Muscle layer of colon (tissue), 2 donors: ENCODE measurements around the gene CTIF.

ENCODE experiments used
- H3K27ac ChIP-seq: one replicate; pipeline ENCODE4 v1.7.0; 2013; ENCODE audit warnings: low read depth, mild to moderate bottlenecking, low read length, moderate library complexity
- H3K27me3 ChIP-seq, 2 donors: one replicate each; pipeline ENCODE4 v1.7.0; 2013; ENCODE audit warnings: low read length in 2 of 2, mild to moderate bottlenecking in 2 of 2; ENCODE audit not compliant: insufficient read depth in 2 of 2, control insufficient read depth in 1 of 2
- H3K36me3 ChIP-seq: one replicate; pipeline ENCODE4 v1.7.0; 2013; ENCODE audit warnings: mild to moderate bottlenecking, low read length; ENCODE audit not compliant: insufficient read depth
- H3K4me1 ChIP-seq: one replicate; pipeline ENCODE4 v1.7.0; 2013; ENCODE audit warnings: mild to moderate bottlenecking, low read length; ENCODE audit not compliant: insufficient read depth
- H3K4me3 ChIP-seq, 2 donors: one replicate each; pipeline ENCODE4 v1.7.0; 2013; ENCODE audit warnings: low read length in 2 of 2, low read depth in 1 of 2, mild to moderate bottlenecking in 1 of 2, moderate library complexity in 1 of 2
- H3K9ac ChIP-seq: one replicate; pipeline ENCODE4 v1.7.0; 2013; ENCODE audit warnings: low read length
- H3K9me3 ChIP-seq: one replicate; pipeline ENCODE4 v1.7.0; 2013; ENCODE audit warnings: mild to moderate bottlenecking, low read length
- donor health status: abdominal sarcoma.
- donor health status: Adenocarcinoma of cecum.

The CTIF gene

GRCh38 chr18:48840491-48840877, 301.7 kb downstream of the CTIF start:
- peaks cover 5% of the 10 kb centered on the region for H3K4me1 ChIP-seq
- H3K27me3 ChIP-seq = no peaks in the 10 kb centered on the region
- H3K4me3 ChIP-seq = no peak overlapping the region
- no peak overlapping the region for H3K9ac ChIP-seq
- H3K9me3 ChIP-seq = no peaks in the 10 kb centered on the region
- H3K36me3 ChIP-seq = no peaks in the 10 kb centered on the region
- H3K27ac ChIP-seq = no peak overlapping the region

DNA sequence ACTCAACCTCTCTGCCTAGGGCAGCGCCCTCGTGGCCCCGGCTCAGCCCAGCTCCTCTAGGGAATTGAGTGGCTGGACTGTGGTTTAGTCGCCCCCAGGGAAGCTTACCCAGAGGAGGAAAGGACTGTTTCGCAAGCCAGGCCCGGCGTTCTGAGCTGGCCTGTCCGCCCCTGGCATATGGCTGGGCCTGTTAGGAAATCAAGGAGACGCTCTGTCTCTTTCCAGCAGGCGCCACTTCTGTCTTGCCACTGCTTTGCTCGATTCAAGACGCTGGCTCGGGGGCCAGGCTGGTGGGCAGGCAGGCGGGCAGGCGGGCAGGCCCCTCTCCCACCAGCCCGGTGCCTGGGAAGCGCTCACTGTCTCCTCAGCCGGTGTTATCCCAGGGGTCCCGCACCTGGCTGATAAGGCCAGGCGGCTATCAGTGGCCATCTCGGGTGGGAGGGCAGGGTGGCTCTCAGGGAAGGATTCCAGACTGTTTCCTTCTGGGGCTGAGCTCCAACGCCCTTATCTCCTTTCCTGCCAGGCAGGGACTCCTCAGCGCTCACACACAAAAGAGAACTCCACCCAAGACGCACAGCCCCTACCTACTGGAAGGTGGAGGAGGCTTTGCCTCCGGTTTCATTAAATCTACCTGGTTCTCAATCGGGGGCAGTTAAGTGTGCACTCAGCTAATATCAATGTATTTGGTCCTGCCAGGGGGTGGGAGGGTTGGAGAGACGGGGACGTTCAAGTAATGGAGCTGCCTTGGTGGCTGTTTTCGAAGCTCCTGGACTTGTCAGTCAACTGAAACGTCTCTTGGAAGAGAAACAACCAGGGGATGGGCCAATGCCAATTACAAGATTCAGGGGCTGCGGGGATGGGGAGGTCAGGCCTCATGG, 302.8 kb downstream of the CTIF start:
- H3K4me3 ChIP-seq = no peak overlapping the region
- no peaks in the 10 kb centered on the region for H3K9me3 ChIP-seq
- peaks cover 5% of the 10 kb centered on the region for H3K4me1 ChIP-seq
- no peak overlapping the region for H3K9ac ChIP-seq
- no peaks in the 10 kb centered on the region for H3K27me3 ChIP-seq
- no peak overlapping the region for H3K27ac ChIP-seq
- no peaks in the 10 kb centered on the region for H3K36me3 ChIP-seq

DNA sequence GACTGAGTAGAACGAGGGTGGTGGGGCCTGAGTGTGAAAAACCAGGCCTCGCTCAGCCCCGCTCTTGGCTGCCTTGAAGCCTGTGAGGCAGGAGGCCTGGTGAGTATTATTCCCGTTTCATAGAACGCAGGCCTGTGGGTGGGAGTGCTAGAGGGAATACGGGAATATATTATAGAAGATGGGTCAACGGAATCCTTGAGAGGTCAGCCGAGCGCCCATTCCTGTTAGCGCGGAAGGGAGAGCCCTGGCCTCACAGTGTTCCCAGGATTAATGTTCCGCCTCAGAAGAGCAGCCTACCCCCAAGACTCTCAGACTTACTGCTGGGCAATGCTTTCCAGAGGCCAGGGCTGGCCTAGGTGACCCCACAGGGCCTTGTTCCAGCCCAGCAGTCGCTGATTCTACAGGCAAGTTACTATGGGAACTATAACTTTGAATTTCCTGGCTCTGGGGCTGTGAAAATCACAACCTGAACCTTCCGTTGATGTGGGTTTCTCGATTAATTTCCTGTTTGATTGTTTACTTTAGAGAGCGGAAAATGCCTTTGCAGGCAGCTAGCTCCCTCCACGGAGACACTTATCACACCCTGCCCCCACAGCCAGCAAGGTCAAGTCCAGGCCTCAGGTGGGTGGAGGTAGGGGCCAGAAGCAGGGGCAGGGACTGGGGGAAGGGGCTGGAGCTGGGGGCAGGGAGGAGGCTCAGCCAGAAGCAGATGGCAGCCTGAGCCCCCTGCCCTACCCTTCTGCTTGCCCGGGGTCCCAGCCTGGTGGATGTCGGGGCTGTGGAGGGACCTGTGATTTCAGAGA, 303.6 kb downstream of the CTIF start:
- Histone ChIP-seq H3K27me3 (no peaks in the 10 kb centered on the region), H3K9ac (no peak overlapping the region), H3K9me3 (no peaks in the 10 kb centered on the region), H3K4me1 (peaks cover 5% of the 10 kb centered on the region), H3K27ac (no peak overlapping the region), H3K36me3 (no peaks in the 10 kb centered on the region), H3K4me3 (no peak overlapping the region)

- H3K9ac ChIP-seq = no peak overlapping the region
- peaks cover 5% of the 10 kb centered on the region for H3K4me1 ChIP-seq
- H3K27me3 ChIP-seq = no peaks in the 10 kb centered on the region
- H3K27ac ChIP-seq = no peak overlapping the region
- no peaks in the 10 kb centered on the region for H3K9me3 ChIP-seq
- H3K36me3 ChIP-seq = no peaks in the 10 kb centered on the region
- H3K4me3 ChIP-seq = no peak overlapping the region
These were observed 304.3 kb downstream of the CTIF start for GRCh38 chr18:48843162-48843561.

DNA sequence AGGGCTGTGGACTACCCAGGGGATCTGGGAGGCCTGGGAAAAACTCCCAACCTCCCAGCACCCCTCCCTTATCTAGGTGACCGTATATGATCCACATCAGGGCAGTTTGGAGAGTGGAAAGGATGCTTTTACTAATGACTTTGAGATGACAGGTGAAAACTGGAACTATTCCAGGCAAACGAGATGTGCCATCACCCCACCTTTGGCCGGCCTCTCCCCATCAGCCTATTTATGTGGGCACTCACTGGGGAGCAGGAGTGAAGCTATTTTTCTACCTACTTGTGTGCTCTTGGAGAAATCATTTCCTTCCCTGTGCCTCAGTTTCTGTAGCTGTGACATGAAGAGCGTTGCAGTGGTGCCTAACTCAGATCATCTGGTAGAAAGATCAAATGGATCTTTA, 304.8 kb downstream of the CTIF start:
- H3K4me1 ChIP-seq = peaks cover 5% of the 10 kb centered on the region

GRCh38 chr18:48844271-48844670, 305.4 kb downstream of the CTIF start:
- H3K4me1 ChIP-seq = peaks cover 5% of the 10 kb centered on the region
- H3K9ac ChIP-seq = no peak overlapping the region

More for the DNA sequence above, 304.8 kb downstream of the CTIF start:
- Histone ChIP-seq H3K36me3 (no peaks in the 10 kb centered on the region), H3K4me3 (no peak overlapping the region), H3K9ac (no peak overlapping the region), H3K27ac (no peak overlapping the region), H3K27me3 (no peaks in the 10 kb centered on the region), H3K9me3 (no peaks in the 10 kb centered on the region)

DNA sequence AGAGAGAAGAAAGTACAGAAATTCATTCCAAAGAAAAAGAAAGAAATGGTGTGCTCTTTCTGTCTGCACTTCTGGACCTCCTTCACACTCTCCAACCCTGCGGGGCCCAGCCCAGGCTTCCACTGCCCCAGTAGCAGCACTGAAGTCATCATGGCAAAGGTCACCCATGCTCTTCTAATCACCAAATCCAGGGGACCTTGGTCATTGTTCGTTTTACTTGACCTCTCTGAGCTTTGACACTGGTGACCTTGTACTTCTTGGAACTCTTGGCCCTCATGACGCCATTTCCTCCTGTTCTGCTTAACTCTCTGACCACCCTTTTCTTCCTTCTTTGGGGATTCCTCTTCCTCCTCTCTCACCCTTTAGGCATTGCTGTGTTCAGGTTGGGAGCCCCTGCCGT, 306.3 kb downstream of the CTIF start:
- Histone ChIP-seq H3K4me1 (peaks cover 5% of the 10 kb centered on the region), H3K36me3 (no peaks in the 10 kb centered on the region), H3K27ac (no peak overlapping the region)

More at GRCh38 chr18:48844271-48844670, 305.4 kb downstream of the CTIF start:
- H3K9me3 ChIP-seq = no peaks in the 10 kb centered on the region
- no peak overlapping the region for H3K27ac ChIP-seq
- H3K4me3 ChIP-seq = no peak overlapping the region
- H3K27me3 ChIP-seq = no peaks in the 10 kb centered on the region
- H3K36me3 ChIP-seq = no peaks in the 10 kb centered on the region

DNA sequence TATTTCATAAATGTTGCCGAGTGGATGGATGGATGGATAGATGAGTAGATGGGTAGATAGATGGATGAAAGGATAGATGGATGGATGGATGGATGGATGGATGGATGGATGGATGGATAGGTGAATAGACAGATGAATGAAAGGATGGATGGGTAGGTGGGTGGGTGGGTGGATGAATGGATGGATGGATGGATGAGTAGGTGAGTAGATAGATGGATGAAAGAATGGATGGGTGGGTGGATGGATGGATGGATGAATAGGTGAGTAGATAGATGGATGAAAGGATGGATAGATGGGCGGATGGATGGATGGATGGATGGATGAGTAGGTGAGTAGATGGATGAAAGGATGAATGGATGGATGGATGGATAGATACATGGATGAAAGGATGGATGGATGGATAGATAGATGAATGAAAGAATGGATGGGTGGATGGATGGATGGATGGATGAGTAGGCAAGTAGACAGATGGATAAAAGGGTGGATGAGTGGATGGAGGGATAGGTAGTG, 307.6 kb downstream of the CTIF start:
- no peak overlapping the region for H3K27ac ChIP-seq
- H3K9ac ChIP-seq = no peak overlapping the region
- H3K4me3 ChIP-seq = no peak overlapping the region
- H3K9me3 ChIP-seq = no peaks in the 10 kb centered on the region
- H3K27me3 ChIP-seq = no peaks in the 10 kb centered on the region
- no peaks in the 10 kb centered on the region for H3K36me3 ChIP-seq
- peaks cover 9% of the 10 kb centered on the region for H3K4me1 ChIP-seq

More for the DNA sequence above, 306.3 kb downstream of the CTIF start:
- H3K9me3 ChIP-seq = no peaks in the 10 kb centered on the region
- H3K4me3 ChIP-seq = no peak overlapping the region
- H3K27me3 ChIP-seq = no peaks in the 10 kb centered on the region
- H3K9ac ChIP-seq = no peak overlapping the region

DNA sequence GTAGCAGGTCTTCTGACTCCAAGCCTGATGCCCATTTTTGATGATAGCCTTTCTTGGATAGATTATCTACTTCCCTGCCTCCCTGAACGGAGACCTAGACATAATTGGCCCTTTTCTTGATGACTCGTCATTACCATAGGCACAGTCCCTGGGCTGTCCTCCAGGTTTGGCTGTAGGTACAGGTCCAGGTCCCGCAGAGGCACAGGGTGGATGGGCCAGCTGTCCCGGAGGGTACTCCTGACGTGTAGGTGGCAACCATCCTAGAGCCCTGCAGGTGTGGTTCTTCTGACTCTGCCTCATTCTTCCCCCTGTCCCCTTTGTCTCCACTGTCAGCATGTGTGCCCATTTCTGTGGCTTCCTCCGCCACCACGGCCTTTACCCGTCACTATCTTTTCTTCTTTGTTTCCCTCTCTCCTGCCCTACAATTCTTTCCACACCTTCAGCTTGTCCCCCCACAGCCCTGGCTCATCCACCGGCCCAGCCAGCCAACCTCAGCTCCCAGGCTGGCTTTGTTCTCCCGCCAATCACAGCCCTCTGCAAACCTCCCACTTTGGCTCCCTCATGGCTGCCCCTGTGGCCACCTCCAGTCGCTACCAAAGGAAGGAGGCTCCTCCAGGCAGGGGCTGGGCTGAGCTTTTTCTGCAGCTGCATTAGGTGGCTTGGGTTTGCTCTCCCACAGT, 309.1 kb downstream of the CTIF start:
- Histone ChIP-seq H3K9ac (no peak overlapping the region), H3K4me3 (no peak overlapping the region), H3K36me3 (no peaks in the 10 kb centered on the region), H3K4me1 (peaks cover 11% of the 10 kb centered on the region), H3K27me3 (no peaks in the 10 kb centered on the region), H3K9me3 (no peaks in the 10 kb centered on the region), H3K27ac (no peak overlapping the region)

GRCh38 chr18:48848641-48849143, 309.9 kb downstream of the CTIF start:
- Histone ChIP-seq H3K4me1 (peaks cover 11% of the 10 kb centered on the region), H3K27ac (no peak overlapping the region), H3K9ac (no peak overlapping the region), H3K4me3 (no peak overlapping the region), H3K27me3 (no peaks in the 10 kb centered on the region), H3K36me3 (no peaks in the 10 kb centered on the region), H3K9me3 (no peaks in the 10 kb centered on the region)
